Prostate gland (tissue), 2 donors: ENCODE results near the gene PSMA8.

ENCODE experiments used
- CTCF ChIP-seq, 4 experiments: fragments of 200-600 bp in 2 of 4; fragments of 450-650 bp in 2 of 4; sonication (generic) in 2 of 4; IDR thresholded peaks; 1 replicate in 3 of 4; 2 replicates in 1 of 4; pipeline ENCODE4 v1.5.1; 2016 to 2019; ENCODE audit warnings: antibody characterized with exemption in 4 of 4, mild to moderate bottlenecking in 2 of 4, moderate library complexity in 2 of 4
- POLR2A ChIP-seq: fragments of 450-650 bp; IDR thresholded peaks from one replicate; pipeline ENCODE4 v1.6.1; 2016; ENCODE audit warnings: antibody characterized with exemption, mild to moderate bottlenecking
- POLR2AphosphoS5 ChIP-seq: sonication (generic); formaldehyde crosslinking; IDR thresholded peaks from one replicate; pipeline ENCODE4 v1.6.1; 2017; ENCODE audit warnings: antibody characterized with exemption

- TF ChIP-seq CTCF (IDR thresholded peaks at IDR 0.05) (no peak), POLR2A (no peak), POLR2AphosphoS5 (no peak)
Observed at GRCh38 chr18:26089293-26090129, 44.2 kb upstream of the PSMA8 start.
